Kidney (tissue), 14 donors: ENCODE data around the gene ANGPT4. TPM values are rescaled to one million over a fixed set of nuclear protein-coding genes. Genes with fewer than 3 reads are reported as not detected.

Experiments
- DNase-seq, 5 donors: peaks; one replicate each; pipeline ENCODE4 v3.0.0-alpha.2; 2013 to 2020
- FAIRE-seq: peaks from 2 replicates; lab custom pipeline; 2012; peaks lifted over from hg19 to GRCh38; lab: Jason Lieb, UNC
- H3K27ac ChIP-seq, 2 donors: one replicate each; pipeline ENCODE4 v1.7.0; 2013; ENCODE audit warnings: low read depth in 2 of 2, low read length in 2 of 2, inconsistent platforms in 1 of 2
- H3K27me3 ChIP-seq: one replicate; pipeline ENCODE4 v1.7.1; 2013; ENCODE audit warnings: low read length, inconsistent platforms; ENCODE audit not compliant: control insufficient read depth, insufficient read depth
- H3K36me3 ChIP-seq, 3 donors: one replicate each; pipeline versions ENCODE4 v1.7.0 to v1.7.1; 2013; ENCODE audit warnings: low read length in 3 of 3, control low read depth in 1 of 3, inconsistent platforms in 1 of 3; ENCODE audit not compliant: insufficient read depth in 3 of 3, control insufficient read depth in 2 of 3
- H3K4me1 ChIP-seq, 3 donors: one replicate each; pipeline versions ENCODE4 v1.7.0 to v1.7.1; 2013; ENCODE audit warnings: low read length in 3 of 3, inconsistent platforms in 1 of 3, low read depth in 1 of 3; ENCODE audit not compliant: control insufficient read depth in 2 of 3, insufficient read depth in 2 of 3
- H3K4me3 ChIP-seq, 3 donors: one replicate each; pipeline versions ENCODE4 v1.7.0 to v1.8.1; 2013; ENCODE audit warnings: low read length in 3 of 3, control low read depth in 1 of 3, inconsistent platforms in 1 of 3
- H3K9ac ChIP-seq, 3 donors: one replicate each; pipeline versions ENCODE4 v1.7.0 to v1.7.1; 2013; ENCODE audit warnings: low read length in 3 of 3, control low read depth in 1 of 3, inconsistent platforms in 1 of 3
- H3K9me3 ChIP-seq, 3 donors: one replicate each; pipeline versions ENCODE4 v1.7.0 to v1.7.1; 2013; ENCODE audit warnings: low read length in 3 of 3, control low read depth in 1 of 3, inconsistent platforms in 1 of 3; ENCODE audit not compliant: control insufficient read depth in 2 of 3, insufficient read depth in 1 of 3
- intact Hi-C: fragments of 100-400 bp; cut with DNase I; formaldehyde crosslinking; loops from one replicate; pipeline ENCODE4 v1.11.1; 2022
- polyA plus RNA-seq: library from polyadenylated mRNA; stranded (reverse); fragments of 350-450 nt; fragmentation: Illumina TruSeq; extraction: RNeasy Lipid Tissue Mini Kit (QIAGEN cat#74804); gene quantifications from one replicate; pipeline ENCODE4 v1.2.3, GENCODE V29; 2014; ENCODE audit warnings: low read depth, low replicate concordance; ENCODE audit not compliant: insufficient read depth
- total RNA-seq: library from RNA; stranded (reverse); fragmentation: NEBNext Ultra II Directional; extraction: Animal tissue kit (Norgen Biotek cat#: 25700); gene quantifications from one replicate; pipeline ENCODE4 v1.2.1, GENCODE V29; 2021
- TF ChIP-seq, protein P1 (sequence below): IDR thresholded peaks from 3 replicates; pipeline ENCODE4 v1.5.1; 2012; ENCODE audit warnings: mild to moderate bottlenecking, moderate library complexity, borderline replicate concordance; ENCODE audit not compliant: insufficient read depth; ENCODE audit errors: extremely low read depth
- donor health status: control.
- donor health status: control.
- donor health status: control.
- donor health status: control.
- donor health status: control.
- donor health status: DM: yes; HTN: yes; CAD: no.
- donor health status: Normal renal cell carcinoma (clear cell type).

The ANGPT4 gene
- total and polyA plus RNA-seq, 2 donors from 2014 or later: 0.24 to 0.57 TPM

DNA sequence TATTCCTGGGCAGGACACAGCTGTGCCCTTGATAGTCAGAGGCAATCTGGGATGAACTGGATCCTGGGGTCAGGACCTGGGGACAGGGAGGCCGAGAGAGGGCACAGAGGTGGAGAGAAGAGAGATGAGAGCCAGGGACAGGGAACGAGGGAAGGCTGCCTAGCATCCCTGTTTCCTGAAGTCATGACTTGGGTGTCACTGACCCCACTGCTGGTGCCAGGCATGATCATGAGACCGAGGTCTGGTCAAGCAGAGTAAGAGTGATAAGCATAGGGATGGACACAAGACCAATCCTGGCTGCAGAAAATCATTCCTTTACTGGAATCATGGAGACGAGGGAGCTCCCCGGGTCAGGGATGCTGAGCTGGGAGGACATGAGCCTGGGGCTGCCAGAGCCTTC, 46.5 kb downstream of the ANGPT4 start:
- Histone ChIP-seq H3K9ac (no peak overlapping the region), H3K4me1 (no peaks in the 10 kb centered on the region), H3K27me3 (no peaks in the 10 kb centered on the region), H3K4me3 (no peak overlapping the region), H3K9me3 (peaks cover 0 to 6% (median 0%) of the 10 kb centered on the region in 3 donors), H3K27ac (no peak overlapping the region), H3K36me3 (no peaks in the 10 kb centered on the region)
- FAIRE-seq (no peak), DNase-seq (no peak)
- TF ChIP-seq, protein P1, sequence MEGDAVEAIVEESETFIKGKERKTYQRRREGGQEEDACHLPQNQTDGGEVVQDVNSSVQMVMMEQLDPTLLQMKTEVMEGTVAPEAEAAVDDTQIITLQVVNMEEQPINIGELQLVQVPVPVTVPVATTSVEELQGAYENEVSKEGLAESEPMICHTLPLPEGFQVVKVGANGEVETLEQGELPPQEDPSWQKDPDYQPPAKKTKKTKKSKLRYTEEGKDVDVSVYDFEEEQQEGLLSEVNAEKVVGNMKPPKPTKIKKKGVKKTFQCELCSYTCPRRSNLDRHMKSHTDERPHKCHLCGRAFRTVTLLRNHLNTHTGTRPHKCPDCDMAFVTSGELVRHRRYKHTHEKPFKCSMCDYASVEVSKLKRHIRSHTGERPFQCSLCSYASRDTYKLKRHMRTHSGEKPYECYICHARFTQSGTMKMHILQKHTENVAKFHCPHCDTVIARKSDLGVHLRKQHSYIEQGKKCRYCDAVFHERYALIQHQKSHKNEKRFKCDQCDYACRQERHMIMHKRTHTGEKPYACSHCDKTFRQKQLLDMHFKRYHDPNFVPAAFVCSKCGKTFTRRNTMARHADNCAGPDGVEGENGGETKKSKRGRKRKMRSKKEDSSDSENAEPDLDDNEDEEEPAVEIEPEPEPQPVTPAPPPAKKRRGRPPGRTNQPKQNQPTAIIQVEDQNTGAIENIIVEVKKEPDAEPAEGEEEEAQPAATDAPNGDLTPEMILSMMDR: no peak
- intact Hi-C loops: no loop called here

GRCh38 chr20:868279-868678, 47.9 kb downstream of the ANGPT4 start:
- no peak for DNase-seq
- no peak overlapping the region for H3K9ac ChIP-seq
- no peak for FAIRE-seq
- H3K4me3 ChIP-seq: no peak overlapping the region
- no peaks in the 10 kb centered on the region for H3K4me1 ChIP-seq
- H3K27me3 ChIP-seq: no peaks in the 10 kb centered on the region
- H3K27ac ChIP-seq: no peak overlapping the region
- intact Hi-C loops: no loop called here
- TF ChIP-seq, protein P1: no peak
- H3K36me3 ChIP-seq: no peaks in the 10 kb centered on the region
- H3K9me3 ChIP-seq: peaks cover 0 to 6% (median 2%) of the 10 kb centered on the region in 3 donors

DNA sequence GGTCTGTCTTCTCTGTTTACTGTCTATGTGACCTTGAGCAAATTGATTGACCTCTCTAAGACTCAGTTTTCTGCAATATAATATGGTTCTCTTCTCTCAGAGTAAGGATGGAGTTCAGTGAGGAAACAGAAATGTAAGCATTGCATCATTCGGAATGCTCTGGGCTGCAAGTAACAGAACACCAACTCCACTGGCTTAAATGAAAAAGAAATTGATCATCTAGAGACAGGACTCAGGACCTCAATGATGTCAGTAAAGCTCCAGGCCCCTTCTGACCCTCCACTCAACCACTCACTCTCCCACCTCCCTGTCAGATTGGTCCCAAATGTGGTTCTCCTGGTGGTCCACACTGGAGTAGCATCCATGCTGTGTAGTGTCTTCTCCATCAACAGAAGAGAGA, 50.7 kb downstream of the ANGPT4 start:
- Histone ChIP-seq H3K27ac (no peak overlapping the region), H3K4me1 (no peaks in the 10 kb centered on the region), H3K4me3 (no peak overlapping the region), H3K9ac (no peak overlapping the region), H3K27me3 (no peaks in the 10 kb centered on the region), H3K9me3 (peaks cover 0 to 6% (median 2%) of the 10 kb centered on the region in 3 donors), H3K36me3 (no peaks in the 10 kb centered on the region)
- FAIRE-seq (no peak), DNase-seq (no peak)
- intact Hi-C loops: no loop called here
- TF ChIP-seq, protein P1: no peak

GRCh38 chr20:860891-861290, 55.2 kb downstream of the ANGPT4 start:
- Histone ChIP-seq H3K9me3 (peaks cover 0 to 6% (median 2%) of the 10 kb centered on the region in 3 donors), H3K27me3 (no peaks in the 10 kb centered on the region), H3K36me3 (no peaks in the 10 kb centered on the region), H3K4me1 (no peaks in the 10 kb centered on the region), H3K27ac (no peak overlapping the region), H3K4me3 (no peak overlapping the region), H3K9ac (no peak overlapping the region)
- intact Hi-C loops: no loop called here
- FAIRE-seq (no peak), DNase-seq (no peak)
- TF ChIP-seq, protein P1: no peak
